ENCODE data around the gene ATOSA.

ATOSA gene

DNA sequence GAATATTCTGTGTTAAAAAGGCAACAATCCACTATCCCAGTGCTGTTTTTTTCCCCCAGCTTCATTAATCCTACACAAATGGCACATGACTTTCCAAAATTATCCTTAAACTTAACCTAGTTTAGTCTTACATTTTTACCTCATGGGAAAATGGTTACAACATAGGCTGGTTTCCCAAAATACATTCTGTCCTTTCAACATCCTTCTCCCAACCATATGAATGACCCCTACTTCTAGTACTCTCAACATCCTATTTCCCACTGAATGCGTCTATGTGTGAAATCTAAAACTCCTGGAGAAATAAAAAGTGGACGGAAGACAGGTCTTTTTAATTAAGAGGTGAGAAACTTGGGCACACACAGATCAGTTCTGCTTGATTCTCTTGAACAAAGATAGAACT, 33.3 kb downstream of the ATOSA start:
- no peak for DNase-seq

- no peak for DNase-seq
These were observed 36.5 kb downstream of the ATOSA start for GRCh38 chr15:52642386-52643361.

DNA sequence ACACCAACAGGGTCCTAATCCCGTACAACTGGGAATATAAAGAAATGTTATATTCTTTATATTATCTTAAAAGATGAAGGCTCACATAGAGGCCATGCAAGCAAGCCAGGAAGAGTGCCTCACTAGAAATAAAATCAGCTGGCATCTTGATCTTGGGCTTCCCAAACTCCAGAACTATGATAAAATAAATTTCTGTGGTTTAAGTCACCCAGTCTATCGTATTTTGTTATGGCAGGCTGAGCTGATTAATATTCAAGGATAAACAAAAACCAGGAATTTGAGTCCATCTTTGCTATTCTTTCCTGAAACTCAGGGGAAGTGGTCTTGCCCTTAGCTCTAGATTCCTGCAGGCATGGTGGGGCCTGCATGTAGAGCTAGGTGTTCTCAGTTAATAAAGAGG, 42.7 kb downstream of the ATOSA start:
- DNase-seq: no peak

- DNase-seq: no peak
These were observed 43.3 kb downstream of the ATOSA start for GRCh38 chr15:52635908-52636307.
